HepG2 (cell line): Measurements from ENCODE around the gene SLIT1. TPM values are rescaled to one million over a fixed set of nuclear protein-coding genes. Genes with fewer than 3 reads are reported as not detected.

Experiments used
- ATAC-seq: fragments of 200-7000 bp; cut with Tn5 transposase; 3 replicates; pipeline ENCODE4 v1.9.1; 2020; ENCODE audit warnings: mild to moderate bottlenecking, moderate library complexity
- BruUV-seq: library from RNA; stranded (reverse); fragments of 400-500 nt; replicated peaks from 2 replicates; lab custom pipeline; 2021; lab: Mats Ljungman, UMichigan
- CTCF ChIA-PET: fragments of 300-600 bp; formaldehyde crosslinking; extraction: SDS; loops from one replicate; lab custom pipeline; 2021; ENCODE audit warnings: low total read pairs, inconsistent platforms, low intra/inter-chr PET ratio; lab: Yijun Ruan, JAX
- POLR2A ChIA-PET: fragments of 350-600 bp; sonication (Branson Sonifier 250); formaldehyde crosslinking; loops from one replicate; lab custom pipeline; 2020; ENCODE audit warnings: antibody characterized with exemption, inconsistent platforms; lab: Yijun Ruan, JAX
- DNase-seq: peaks from one replicate; pipeline ENCODE4 v3.0.0-alpha.2; 2015; ENCODE audit warnings: low spot score
- FAIRE-seq: peaks from 3 replicates; lab custom pipeline; 2011; peaks lifted over from hg19 to GRCh38; lab: Jason Lieb, UNC
- H2AFZ ChIP-seq: one replicate; pipeline ENCODE4 v1.6.1; 2011; ENCODE audit warnings: low read length, inconsistent platforms
- H3K27ac ChIP-seq: fragments of 300-600 bp; 3 replicates; pipeline ENCODE4 v1.8.0; 2011; ENCODE audit warnings: mixed run types, mild to moderate bottlenecking, mixed read lengths, low read length, inconsistent platforms; ENCODE audit not compliant: insufficient read depth; ENCODE audit errors: extremely low read length
- H3K27me3 ChIP-seq, 2 experiments: fragments of 200-600 bp in 1 of 2; 2 replicates in 1 of 2; 3 replicates in 1 of 2; pipeline versions ENCODE4 v1.6.0 to v1.8.0; 2011; ENCODE audit warnings: low read length in 2 of 2, mild to moderate bottlenecking in 2 of 2, moderate library complexity in 2 of 2, inconsistent platforms in 1 of 2; ENCODE audit not compliant: insufficient read depth in 2 of 2, control insufficient read depth in 1 of 2
- H3K36me3 ChIP-seq, 2 experiments: fragments of 200-600 bp in 1 of 2; replicated peaks in 1 of 2; 2 replicates in 1 of 2; 3 replicates in 1 of 2; pipeline versions ENCODE4 v1.5.1 to v1.8.0; 2011; ENCODE audit warnings: low read length in 2 of 2, inconsistent platforms in 1 of 2; ENCODE audit not compliant: insufficient read depth in 2 of 2, control insufficient read depth in 1 of 2
- H3K4me1 ChIP-seq: 2 replicates; pipeline ENCODE4 v1.5.1; 2012; ENCODE audit warnings: low read length, inconsistent platforms; ENCODE audit not compliant: insufficient read depth
- H3K4me2 ChIP-seq: 2 replicates; pipeline ENCODE4 v1.6.0; 2011; ENCODE audit warnings: low read depth, low read length, inconsistent platforms
- H3K4me3 ChIP-seq, 3 experiments: fragments of 200-600 bp in 1 of 3; sonication (generic), shearing (Covaris generic) in 1 of 3; replicated peaks in 1 of 3; 2 replicates each; pipeline ENCODE4 v1.5.1; 2011 to 2016; ENCODE audit warnings: low read length in 3 of 3, inconsistent platforms in 2 of 3, low read depth in 2 of 3, mild to moderate bottlenecking in 2 of 3, control low read depth in 1 of 3, mixed read lengths in 1 of 3; ENCODE audit not compliant: insufficient read depth in 1 of 3
- H3K79me2 ChIP-seq: one replicate; pipeline ENCODE4 v1.6.1; 2011; ENCODE audit warnings: low read length, inconsistent platforms; ENCODE audit not compliant: insufficient read depth
- H3K9ac ChIP-seq: 2 replicates; pipeline ENCODE4 v1.6.0; 2011; ENCODE audit warnings: mild to moderate bottlenecking, low read depth, low read length, inconsistent platforms; ENCODE audit not compliant: insufficient read depth
- H3K9me3 ChIP-seq: 2 replicates; pipeline ENCODE4 v1.5.1; 2012; ENCODE audit warnings: mild to moderate bottlenecking, low read length
- H4K20me1 ChIP-seq: 2 replicates; pipeline ENCODE4 v1.6.0; 2011; ENCODE audit warnings: inconsistent platforms, mild to moderate bottlenecking, low read length, moderate library complexity; ENCODE audit not compliant: insufficient read depth
- GLI4 ChIP-seq: sonication (generic); formaldehyde crosslinking; IDR thresholded peaks from 2 replicates; pipeline ENCODE4 v1.5.1; 2020; ENCODE audit warnings: missing genetic modification reagents, mild to moderate bottlenecking, moderate library complexity, borderline replicate concordance
- RBM22 ChIP-seq: fragments of 200-400 bp; formaldehyde crosslinking; optimal IDR thresholded peaks from 2 replicates; pipeline ENCODE3; 2017; ENCODE audit warnings: mild to moderate bottlenecking, low read length, moderate library complexity
- SIN3B ChIP-seq: fragments of 150-350 bp; IDR thresholded peaks from 2 replicates; pipeline ENCODE4 v1.6.1; 2014; ENCODE audit warnings: low read length
- TFDP2 ChIP-seq: sonication (generic); formaldehyde crosslinking; IDR thresholded peaks from 2 replicates; pipeline ENCODE4 v1.4.0; 2020; ENCODE audit warnings: missing genetic modification reagents
- WGBS: methylation state at CpG from one replicate; pipeline ENCODE4 v1.1.6; 2017; ENCODE audit warnings: low lambda C conversion rate; 5-methylcytosine and 5-hydroxymethylcytosine counted together
- in situ Hi-C: cut with HindIII; loops from 2 replicates; pipeline ENCODE4 v1.10.0; 2017; ENCODE audit warnings: low pct_unique_long_range_greater_than_20kb; ENCODE audit not compliant: extremely low pct_ligation_motif_present
- intact Hi-C: fragments of 100-400 bp; cut with micrococcal nuclease; formaldehyde crosslinking; loops from one replicate; pipeline ENCODE4 v1.10.0; 2022; ENCODE audit not compliant: unreplicated experiment
- polyA plus RNA-seq, 8 experiments: library from polyadenylated mRNA; depleted of rRNA in 3 of 8; stranded (reverse) in 7 of 8; unstranded in 1 of 8; fragments of >200 nt; fragmentation: Illumina TruSeq in 4 of 8; extraction: Trizol in 4 of 8; gene quantifications; 2 replicates each; pipeline versions ENCODE4 v1.2.1 to v1.2.3, GENCODE V29; 2011 to 2016; ENCODE audit warnings: low read depth in 4 of 8, missing spikeins in 1 of 8, mixed read lengths in 1 of 8; ENCODE audit not compliant: insufficient read depth in 1 of 8
- total RNA-seq, 5 experiments: library from RNA; depleted of rRNA; stranded (reverse); fragments of >200 nt; fragmentation: Illumina TruSeq; extraction: Trizol; gene quantifications; 2 replicates each; pipeline ENCODE4 v1.2.3, GENCODE V29; 2016; ENCODE audit warnings: low read depth in 1 of 5

The SLIT1 gene
- total and polyA plus RNA-seq, 2 of the 13 experiments (the other 11 are each of a cell fraction or from before 2014, with no cell fraction given): 0.09 to 0.33 TPM

GRCh38 chr10:96958071-96958470, 227.7 kb downstream of the SLIT1 start:
- Histone ChIP-seq H3K36me3 (peaks cover 10 to 33% of the 10 kb centered on the region in 2 experiments), H3K4me2 (no peak overlapping the region)
- ATAC-seq: no peak

GRCh38 chr10:96955794-96956193, 230.0 kb downstream of the SLIT1 start:
- no peak overlapping the region for H3K27ac ChIP-seq
- no peak overlapping the region for H3K4me2 ChIP-seq
- intact Hi-C loops (no loop called here), in situ Hi-C loops (no loop called here)
- no peak overlapping the region for H2AFZ ChIP-seq
- H3K4me3 ChIP-seq: no peak overlapping the region
- H3K79me2 ChIP-seq: no peaks in the 10 kb centered on the region
- H3K9me3 ChIP-seq: no peaks in the 10 kb centered on the region
- FAIRE-seq (no peak), DNase-seq (no peak), ATAC-seq (no peak)
- H3K36me3 ChIP-seq: peaks cover 9 to 46% of the 10 kb centered on the region in 2 experiments
- no peaks in the 10 kb centered on the region for H3K27me3 ChIP-seq
- WGBS: 94% methylated on average over 4 of the region's 4 CpGs
- CTCF ChIA-PET: no interaction called here
- no peaks in the 10 kb centered on the region; the same call in 1 of the 2 replicates for H4K20me1 ChIP-seq
- BruUV-seq: no TSS peak
- POLR2A ChIA-PET: no interaction called here
- H3K4me1 ChIP-seq: peaks cover 22% of the 10 kb centered on the region; the same call in 1 of the 2 replicates
- peak; percentile 90 for TF ChIP-seq RBM22
- no peak for TF ChIP-seq SIN3B
- no peak overlapping the region for H3K9ac ChIP-seq

More at GRCh38 chr10:96958071-96958470, 227.7 kb downstream of the SLIT1 start:
- no peak overlapping the region for H2AFZ ChIP-seq
- H3K4me1 ChIP-seq: peaks cover 22% of the 10 kb centered on the region; the same call in 1 of the 2 replicates
- CTCF ChIA-PET: no interaction called here
- no peaks in the 10 kb centered on the region; the same call in 1 of the 2 replicates for H4K20me1 ChIP-seq
- DNase-seq: no peak
- BruUV-seq: no TSS peak
- no peak for TF ChIP-seq GLI4 (CRISPR knock-in tag)
- TF ChIP-seq TFDP2 (CRISPR knock-in tag): no peak
- no peaks in the 10 kb centered on the region for H3K27me3 ChIP-seq
- whole genome bisulfite sequencing: 98% methylated on average over 2 of the region's 2 CpGs
- no peaks in the 10 kb centered on the region for H3K79me2 ChIP-seq
- intact Hi-C loops: no loop called here
- in situ Hi-C loops: no loop called here
- H3K27ac ChIP-seq: no peak overlapping the region
- no peak overlapping the region for H3K4me3 ChIP-seq
- H3K9ac ChIP-seq: no peak overlapping the region
- H3K9me3 ChIP-seq: no peaks in the 10 kb centered on the region
- POLR2A ChIA-PET: no interaction called here
- FAIRE-seq: no peak
